ENCODE measurements around the gene PELI1.

GRCh38 chr2:64141674-64142405 lies 2.4 kb downstream of the PELI1 start:
- TF ChIP-seq CTCF (IDR thresholded peaks at IDR 0.05; ENCODE audit: poor library complexity, severe bottlenecking) (no peak), SMC3 (conservative IDR thresholded peaks at IDR 0.05; ENCODE audit: poor library complexity) (no peak), EZH2 (IDR thresholded peaks at IDR 0.05; ENCODE audit: borderline replicate concordance, insufficient read depth, low read length, poor library complexity, severe bottlenecking) (no peak), POLR2AphosphoS5 (IDR thresholded peaks at IDR 0.05) (no peak)
- TF ChIP-seq, protein P1, sequence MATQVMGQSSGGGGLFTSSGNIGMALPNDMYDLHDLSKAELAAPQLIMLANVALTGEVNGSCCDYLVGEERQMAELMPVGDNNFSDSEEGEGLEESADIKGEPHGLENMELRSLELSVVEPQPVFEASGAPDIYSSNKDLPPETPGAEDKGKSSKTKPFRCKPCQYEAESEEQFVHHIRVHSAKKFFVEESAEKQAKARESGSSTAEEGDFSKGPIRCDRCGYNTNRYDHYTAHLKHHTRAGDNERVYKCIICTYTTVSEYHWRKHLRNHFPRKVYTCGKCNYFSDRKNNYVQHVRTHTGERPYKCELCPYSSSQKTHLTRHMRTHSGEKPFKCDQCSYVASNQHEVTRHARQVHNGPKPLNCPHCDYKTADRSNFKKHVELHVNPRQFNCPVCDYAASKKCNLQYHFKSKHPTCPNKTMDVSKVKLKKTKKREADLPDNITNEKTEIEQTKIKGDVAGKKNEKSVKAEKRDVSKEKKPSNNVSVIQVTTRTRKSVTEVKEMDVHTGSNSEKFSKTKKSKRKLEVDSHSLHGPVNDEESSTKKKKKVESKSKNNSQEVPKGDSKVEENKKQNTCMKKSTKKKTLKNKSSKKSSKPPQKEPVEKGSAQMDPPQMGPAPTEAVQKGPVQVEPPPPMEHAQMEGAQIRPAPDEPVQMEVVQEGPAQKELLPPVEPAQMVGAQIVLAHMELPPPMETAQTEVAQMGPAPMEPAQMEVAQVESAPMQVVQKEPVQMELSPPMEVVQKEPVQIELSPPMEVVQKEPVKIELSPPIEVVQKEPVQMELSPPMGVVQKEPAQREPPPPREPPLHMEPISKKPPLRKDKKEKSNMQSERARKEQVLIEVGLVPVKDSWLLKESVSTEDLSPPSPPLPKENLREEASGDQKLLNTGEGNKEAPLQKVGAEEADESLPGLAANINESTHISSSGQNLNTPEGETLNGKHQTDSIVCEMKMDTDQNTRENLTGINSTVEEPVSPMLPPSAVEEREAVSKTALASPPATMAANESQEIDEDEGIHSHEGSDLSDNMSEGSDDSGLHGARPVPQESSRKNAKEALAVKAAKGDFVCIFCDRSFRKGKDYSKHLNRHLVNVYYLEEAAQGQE (IDR thresholded peaks at IDR 0.05; ENCODE audit: borderline replicate concordance) = no peak

Data from neural cell (in vitro differentiated cells).